Measurements from ENCODE around the gene BLCAP. TPM values are rescaled to one million over a fixed set of nuclear protein-coding genes. Genes with fewer than 3 reads are reported as not detected.

Gene BLCAP
- total RNA-seq, 3 donors from 2014 or later: 62.9 to 81.8 (median 63.2) TPM

DNA sequence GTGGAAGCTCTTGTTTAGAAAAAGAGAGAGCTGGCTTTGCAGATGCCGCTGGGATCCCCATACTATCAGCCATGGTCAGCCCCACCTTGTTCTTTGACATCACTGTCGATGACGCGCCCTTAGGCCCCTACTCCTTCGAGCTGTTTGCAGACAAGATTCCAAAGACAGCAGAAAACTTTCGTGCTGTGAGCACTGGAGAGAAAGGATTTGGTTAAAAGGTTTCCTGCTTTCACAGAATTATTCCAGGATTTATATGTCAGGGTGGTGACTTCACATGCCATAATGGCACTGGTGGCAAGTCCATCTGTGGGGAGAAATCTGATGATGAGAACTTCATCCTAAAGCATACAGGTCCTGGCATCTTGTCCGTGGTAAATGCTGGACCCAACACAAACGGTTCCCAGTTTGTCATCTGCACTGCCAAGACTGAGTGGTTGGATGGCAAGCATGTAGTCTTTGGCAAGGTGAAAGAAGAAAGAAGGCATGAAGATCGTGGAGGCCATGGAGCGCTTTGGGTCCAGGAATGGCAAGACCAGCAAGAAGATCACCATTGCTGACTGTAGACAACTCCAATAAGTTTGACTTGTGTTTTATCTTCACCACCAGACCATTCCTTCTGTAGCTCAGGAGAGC, 2.4 kb upstream of the BLCAP start:
- Histone ChIP-seq H3K36me3 (no peaks in the 10 kb centered on the region), H3K4me1 (peaks cover 0 to 6% of the 10 kb centered on the region in 2 donors), H3K27ac (no peak overlapping the region), H3K4me3 (no peak overlapping the region), H3K27me3 (no peaks in the 10 kb centered on the region), H3K9me3 (no peaks in the 10 kb centered on the region)
- no peak for DNase-seq (ENCODE audit: low spot score in 2 of 2)
- TF ChIP-seq POLR2A (IDR thresholded peaks at IDR 0.05) (no peak), POLR2AphosphoS5 (IDR thresholded peaks at IDR 0.05) (no peak)
- TF ChIP-seq, protein P1, sequence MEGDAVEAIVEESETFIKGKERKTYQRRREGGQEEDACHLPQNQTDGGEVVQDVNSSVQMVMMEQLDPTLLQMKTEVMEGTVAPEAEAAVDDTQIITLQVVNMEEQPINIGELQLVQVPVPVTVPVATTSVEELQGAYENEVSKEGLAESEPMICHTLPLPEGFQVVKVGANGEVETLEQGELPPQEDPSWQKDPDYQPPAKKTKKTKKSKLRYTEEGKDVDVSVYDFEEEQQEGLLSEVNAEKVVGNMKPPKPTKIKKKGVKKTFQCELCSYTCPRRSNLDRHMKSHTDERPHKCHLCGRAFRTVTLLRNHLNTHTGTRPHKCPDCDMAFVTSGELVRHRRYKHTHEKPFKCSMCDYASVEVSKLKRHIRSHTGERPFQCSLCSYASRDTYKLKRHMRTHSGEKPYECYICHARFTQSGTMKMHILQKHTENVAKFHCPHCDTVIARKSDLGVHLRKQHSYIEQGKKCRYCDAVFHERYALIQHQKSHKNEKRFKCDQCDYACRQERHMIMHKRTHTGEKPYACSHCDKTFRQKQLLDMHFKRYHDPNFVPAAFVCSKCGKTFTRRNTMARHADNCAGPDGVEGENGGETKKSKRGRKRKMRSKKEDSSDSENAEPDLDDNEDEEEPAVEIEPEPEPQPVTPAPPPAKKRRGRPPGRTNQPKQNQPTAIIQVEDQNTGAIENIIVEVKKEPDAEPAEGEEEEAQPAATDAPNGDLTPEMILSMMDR (IDR thresholded peaks at IDR 0.05): no peak
- intact Hi-C loops (cut with DNase I; ENCODE audit: low total_unique reads): loop anchor here (10.0 kb wide), 2 partner anchors 255 to 325 kb away; no protein-coding TSS in a partner anchor

GRCh38 chr20:37529214-37529967, 1.7 kb upstream of the BLCAP start:
- Histone ChIP-seq H3K27me3 (no peaks in the 10 kb centered on the region), H3K36me3 (no peaks in the 10 kb centered on the region), H3K9me3 (no peaks in the 10 kb centered on the region), H3K4me3 (no peak overlapping the region), H3K27ac (no peak overlapping the region), H3K4me1 (peaks cover 4 to 9% of the 10 kb centered on the region in 2 donors)
- DNase-seq (ENCODE audit: low spot score in 2 of 2): no peak
- intact Hi-C loops (cut with DNase I; ENCODE audit: low total_unique reads): no loop called here
- TF ChIP-seq POLR2A (IDR thresholded peaks at IDR 0.05) (no peak), POLR2AphosphoS5 (IDR thresholded peaks at IDR 0.05) (no peak)
- TF ChIP-seq, protein P1 (IDR thresholded peaks at IDR 0.05): no peak

DNA sequence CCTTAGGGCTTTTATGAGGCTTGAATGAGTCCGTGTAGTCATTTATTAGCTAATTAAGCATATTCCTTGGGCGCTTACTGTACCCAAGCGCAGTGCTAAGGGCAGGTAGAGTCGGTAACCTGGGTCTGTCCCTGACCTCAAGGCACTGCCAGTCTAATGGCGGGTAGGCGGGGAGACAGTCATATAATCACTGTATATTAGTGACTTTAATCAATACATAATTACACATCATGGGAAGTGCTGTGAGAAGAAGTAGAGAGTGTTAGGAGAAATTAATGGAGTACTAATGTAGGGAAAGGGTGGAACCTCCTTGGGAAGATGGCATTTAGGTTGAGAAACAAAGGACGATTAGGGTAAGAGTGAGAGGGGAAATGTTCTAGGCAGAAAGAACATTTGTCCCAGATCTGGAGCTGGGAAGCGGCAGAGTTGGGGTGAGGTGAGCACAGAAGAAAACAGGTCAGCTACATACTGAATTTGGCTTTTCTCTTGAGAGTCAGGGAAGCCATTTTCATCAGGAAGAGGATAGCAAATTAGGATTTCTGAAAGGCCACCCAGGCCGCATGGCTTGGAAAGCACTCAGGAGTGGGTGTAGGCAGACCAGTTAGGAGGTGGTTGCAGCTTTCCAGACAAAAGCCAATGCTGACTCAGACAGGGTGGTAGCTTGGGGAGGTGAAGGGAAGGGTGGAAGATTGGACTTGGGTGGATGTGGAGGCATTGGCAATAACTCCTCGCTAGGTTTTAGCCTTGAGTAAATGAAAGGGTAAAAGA, 954 bp upstream of the BLCAP start:
- Histone ChIP-seq H3K9me3 (no peaks in the 10 kb centered on the region), H3K27ac (peak overlapping the region; percentile 98)

GRCh38 chr20:37526839-37527637, 638 bp downstream of the BLCAP start:
- TF ChIP-seq POLR2AphosphoS5 (IDR thresholded peaks at IDR 0.05) (no peak), POLR2A (IDR thresholded peaks at IDR 0.05) (no peak)
- TF ChIP-seq, protein P1 (IDR thresholded peaks at IDR 0.05): no peak
- Histone ChIP-seq H3K27ac (peak overlapping the region; percentile 98), H3K36me3 (no peaks in the 10 kb centered on the region), H3K4me3 (peak overlapping the region; percentile 77 to 96 (median 87)), H3K27me3 (no peaks in the 10 kb centered on the region), H3K9me3 (no peaks in the 10 kb centered on the region), H3K4me1 (peaks cover 9 to 12% of the 10 kb centered on the region in 2 donors)
- DNase-seq (ENCODE audit: low spot score in 2 of 2): peak in 1 of 2 donors; percentile 26
- intact Hi-C loops (cut with DNase I; ENCODE audit: low total_unique reads): no loop called here

More for the DNA sequence above, 954 bp upstream of the BLCAP start:
- no peak for DNase-seq (ENCODE audit: low spot score in 2 of 2)
- Histone ChIP-seq H3K4me1 (peaks cover 9 to 12% of the 10 kb centered on the region in 2 donors), H3K36me3 (no peaks in the 10 kb centered on the region), H3K27me3 (no peaks in the 10 kb centered on the region), H3K4me3 (peak overlapping the region; percentile 77 to 96 (median 87))
- TF ChIP-seq, protein P1 (IDR thresholded peaks at IDR 0.05): no peak
- TF ChIP-seq POLR2AphosphoS5 (IDR thresholded peaks at IDR 0.05) (no peak), POLR2A (IDR thresholded peaks at IDR 0.05) (no peak)
- intact Hi-C loops (cut with DNase I; ENCODE audit: low total_unique reads): no loop called here

All from breast epithelium (tissue), 4 donors.